HEK293 (cell line): Measurements from ENCODE around the gene CLCN2.
A peak's percentile ranks its signal among the peaks of the same experiment; 100 is the strongest.

Experiments
- CTCF ChIA-PET: fragments of 350-600 bp; formaldehyde crosslinking; extraction: SDS; loops from one replicate; lab custom pipeline; 2021; ENCODE audit warnings: antibody characterized with exemption; lab: Yijun Ruan, JAX
- POLR2A ChIA-PET: fragments of 300-600 bp; formaldehyde crosslinking; extraction: SDS; loops from one replicate; lab custom pipeline; 2020; ENCODE audit warnings: antibody characterized with exemption, inconsistent platforms; lab: Yijun Ruan, JAX
- H3K27ac ChIP-seq: fragments of 200-500 bp; sonication (Bioruptor generic); 2 replicates; pipeline ENCODE4 v1.5.1; 2014; ENCODE audit warnings: low read depth, low read length, control low read depth, inconsistent platforms; ENCODE audit errors: extremely low read depth
- H3K36me3 ChIP-seq, 2 experiments: fragments of 200-500 bp in 1 of 2; sonication (Bioruptor generic) in 1 of 2; 1 replicate in 1 of 2; 2 replicates in 1 of 2; pipeline ENCODE4 v1.5.1; 2014 to 2017; ENCODE audit warnings: inconsistent platforms in 2 of 2, low read length in 2 of 2; ENCODE audit not compliant: control insufficient read depth in 2 of 2, insufficient read depth in 1 of 2
- H3K4me1 ChIP-seq: fragments of 200-500 bp; sonication (Bioruptor generic); 2 replicates; pipeline ENCODE4 v1.5.1; 2014; ENCODE audit warnings: mild to moderate bottlenecking, low read length, inconsistent platforms; ENCODE audit not compliant: control insufficient read depth, insufficient read depth
- H3K4me3 ChIP-seq: 2 replicates; pipeline ENCODE4 v1.5.1; 2011; ENCODE audit warnings: low read depth, mild to moderate bottlenecking, control low read depth, low read length, moderate library complexity
- H3K9me3 ChIP-seq: fragments of 200-500 bp; sonication (Bioruptor generic); 2 replicates; pipeline ENCODE4 v1.5.1; 2014; ENCODE audit warnings: low read depth, low read length, inconsistent platforms; ENCODE audit not compliant: control insufficient read depth, insufficient read depth
- EGR2 ChIP-seq: fragments of 450-650 bp; formaldehyde crosslinking; IDR thresholded peaks from 2 replicates; pipeline ENCODE4 v1.5.1; 2016; ENCODE audit warnings: low read depth, missing biosample characterization, missing genetic modification characterization
- HIC1 ChIP-seq: fragments of 450-650 bp; formaldehyde crosslinking; IDR thresholded peaks from 2 replicates; pipeline ENCODE4 v1.5.1; 2016; ENCODE audit warnings: missing biosample characterization, missing genetic modification characterization
- PATZ1 ChIP-seq: fragments of 450-650 bp; formaldehyde crosslinking; IDR thresholded peaks from 2 replicates; pipeline ENCODE4 v1.5.1; 2016; ENCODE audit warnings: missing biosample characterization, missing genetic modification characterization
- PRDM1 ChIP-seq: fragments of 450-650 bp; formaldehyde crosslinking; IDR thresholded peaks from 2 replicates; pipeline ENCODE4; 2016; ENCODE audit warnings: missing biosample characterization, missing genetic modification characterization
- SP2 ChIP-seq: fragments of 450-650 bp; formaldehyde crosslinking; IDR thresholded peaks from 2 replicates; pipeline ENCODE4 v1.5.1; 2016; ENCODE audit warnings: missing biosample characterization, missing genetic modification characterization
- YY2 ChIP-seq: fragments of 450-650 bp; formaldehyde crosslinking; IDR thresholded peaks from 2 replicates; pipeline ENCODE4 v1.5.1; 2016; ENCODE audit warnings: missing biosample characterization, missing genetic modification characterization
- ZBTB8A ChIP-seq: fragments of 450-650 bp; formaldehyde crosslinking; IDR thresholded peaks from 2 replicates; pipeline ENCODE4 v1.5.1; 2016; ENCODE audit warnings: missing biosample characterization, missing genetic modification characterization
- ZFHX2 ChIP-seq: fragments of 450-650 bp; formaldehyde crosslinking; conservative IDR thresholded peaks from 2 replicates; pipeline ENCODE4 v1.5.1; 2016; ENCODE audit warnings: missing biosample characterization, missing genetic modification characterization
- ZNF138 ChIP-seq: fragments of 450-650 bp; formaldehyde crosslinking; IDR thresholded peaks from 2 replicates; pipeline ENCODE4 v1.5.1; 2016; ENCODE audit warnings: missing biosample characterization, missing genetic modification characterization, borderline replicate concordance
- ZNF366 ChIP-seq: fragments of 450-650 bp; formaldehyde crosslinking; conservative IDR thresholded peaks from 2 replicates; pipeline ENCODE4 v1.5.1; 2016; ENCODE audit warnings: missing biosample characterization, missing genetic modification characterization
- ZNF561 ChIP-seq: fragments of 450-650 bp; IDR thresholded peaks from 2 replicates; pipeline ENCODE4 v1.5.1; 2018; ENCODE audit warnings: missing biosample characterization, missing genetic modification characterization, borderline replicate concordance
- ZNF600 ChIP-seq: fragments of 450-650 bp; formaldehyde crosslinking; IDR thresholded peaks from 2 replicates; pipeline ENCODE4 v1.5.1; 2016; ENCODE audit warnings: missing biosample characterization, missing genetic modification characterization
- ZSCAN30 ChIP-seq: fragments of 450-650 bp; IDR thresholded peaks from 2 replicates; pipeline ENCODE4 v1.5.1; 2018; ENCODE audit warnings: missing biosample characterization, mild to moderate bottlenecking, missing genetic modification characterization, moderate library complexity

The CLCN2 gene

GRCh38 chr3:184360929-184361531 is 375 bp downstream of the CLCN2 start (continued):
- TF ChIP-seq PATZ1 (tag by site-specific recombination) (no peak), ZNF138 (tag by site-specific recombination) (no peak), ZSCAN30 (tag by site-specific recombination) (peak; percentile 52; the same call in 1 of the 2 replicates)

- Histone ChIP-seq H3K4me3 (peak overlapping the region; percentile 84), H3K9me3 (no peaks in the 10 kb centered on the region), H3K36me3 (peaks cover 0 to 43% of the 10 kb centered on the region in 2 experiments; a peak in 2 of 3 replicates), H3K4me1 (no peaks in the 10 kb centered on the region), H3K27ac (no peak overlapping the region)
- TF ChIP-seq EGR2 (tag by site-specific recombination) (peak; percentile 95), YY2 (tag by site-specific recombination) (no peak), SP2 (tag by site-specific recombination) (peak; percentile 34; the same call in 1 of the 2 replicates), ZNF366 (tag by site-specific recombination) (peak; percentile 71), ZFHX2 (peak; percentile 90), ZNF600 (tag by site-specific recombination) (0 out of 2 replicates have a peak, but pooled peaks have one; percentile 8), PRDM1 (tag by site-specific recombination) (peak; percentile 100), HIC1 (tag by site-specific recombination) (0 out of 2 replicates have a peak, but pooled peaks have one; percentile 24), ZNF561 (tag by site-specific recombination) (no peak)
- ChIA-PET CTCF (interaction anchor here (0.7 to 3.3 kb wide), 6 partner anchors 10 to 181 kb away, joined by 3 to 13 read pairs (median 3); no protein-coding TSS in a partner anchor), POLR2A (interaction anchor here (0.6 to 1.6 kb wide), 5 partner anchors 11 to 549 kb away, joined by 3 to 5 read pairs (median 3); no protein-coding TSS in a partner anchor)
These were observed 1.1 kb downstream of the CLCN2 start for GRCh38 chr3:184360070-184360928.

GRCh38 chr3:184359610-184360009 is 1.8 kb downstream of the CLCN2 start:
- peaks cover 0 to 43% of the 10 kb centered on the region in 2 experiments; a peak in 1 of 3 replicates for H3K36me3 ChIP-seq
- TF ChIP-seq ZBTB8A (tag by site-specific recombination) = no peak
- TF ChIP-seq, all 188 proteins: peak for 0
- Histone ChIP-seq H3K4me1 (no peaks in the 10 kb centered on the region), H3K4me3 (no peak overlapping the region), H3K27ac (no peak overlapping the region), H3K9me3 (no peaks in the 10 kb centered on the region)
- ChIA-PET CTCF (interaction anchor here (0.7 to 3.3 kb wide), 3 partner anchors 9 to 13 kb away, joined by 3 to 13 read pairs (median 4); no protein-coding TSS in a partner anchor), POLR2A (interaction anchor here (0.7 to 1.6 kb wide), 2 partner anchors 14 to 550 kb away, joined by 4 to 5 read pairs; no protein-coding TSS in a partner anchor)
